ENCODE results near the gene SLC22A17.

The SLC22A17 gene

GRCh38 chr14:23381871-23382270, 29.2 kb upstream of the SLC22A17 start:
- no peak for DNase-seq (ENCODE audit: low spot score)

- DNase-seq (ENCODE audit: low spot score) = no peak
These were observed 28.3 kb upstream of the SLC22A17 start for GRCh38 chr14:23380976-23381375.

- DNase-seq (ENCODE audit: low spot score) = no peak
These were observed 27.7 kb upstream of the SLC22A17 start for GRCh38 chr14:23380197-23380914.

GRCh38 chr14:23379366-23380196, 26.9 kb upstream of the SLC22A17 start:
- DNase-seq (ENCODE audit: low spot score) = peak; percentile 67

GRCh38 chr14:23378612-23379220, 26.0 kb upstream of the SLC22A17 start:
- no peak for DNase-seq (ENCODE audit: low spot score)

GRCh38 chr14:23377573-23378563, 25.2 kb upstream of the SLC22A17 start:
- no peak for DNase-seq (ENCODE audit: low spot score)

- no peak for DNase-seq (ENCODE audit: low spot score)
These were observed 24.5 kb upstream of the SLC22A17 start for GRCh38 chr14:23377198-23377550.

- DNase-seq (ENCODE audit: low spot score) = peak; percentile 34
These were observed 24.0 kb upstream of the SLC22A17 start, which contains the start of gene CMTM5 for GRCh38 chr14:23376482-23377197. CMTM5 (plus strand) TSS chr14:23377046; CDS start chr14:23377252, 206 bp downstream.

GRCh38 chr14:23375527-23376251, 23.0 kb upstream of the SLC22A17 start:
- no peak for DNase-seq (ENCODE audit: low spot score)

GRCh38 chr14:23373041-23373440, 20.4 kb upstream of the SLC22A17 start:
- DNase-seq (ENCODE audit: low spot score) = no peak

- no peak for DNase-seq (ENCODE audit: low spot score)
These were observed 19.8 kb upstream of the SLC22A17 start, which contains the start of gene IL25 for GRCh38 chr14:23372509-23372908. IL25 (plus strand) TSS chr14:23372809.

GRCh38 chr14:23371865-23372264, 19.2 kb upstream of the SLC22A17 start:
- no peak for DNase-seq (ENCODE audit: low spot score)

GRCh38 chr14:23370221-23370620, 17.5 kb upstream of the SLC22A17 start:
- DNase-seq (ENCODE audit: low spot score) = no peak

- peak; percentile 69 for DNase-seq (ENCODE audit: low spot score)
These were observed 13.8 kb upstream of the SLC22A17 start for GRCh38 chr14:23366426-23366921.

- DNase-seq (ENCODE audit: low spot score) = peak; percentile 59
These were observed 13.2 kb upstream of the SLC22A17 start for GRCh38 chr14:23365732-23366425.

- peak; percentile 41 for DNase-seq (ENCODE audit: low spot score)
These were observed 12.5 kb upstream of the SLC22A17 start, which contains the start of gene EFS for GRCh38 chr14:23365036-23365731. EFS (minus strand) TSS chr14:23365172; CDS start chr14:23365025, 147 bp downstream.

- DNase-seq (ENCODE audit: low spot score) = peak; percentile 40
These were observed 11.7 kb upstream of the SLC22A17 start for GRCh38 chr14:23364164-23365035.

- DNase-seq (ENCODE audit: low spot score) = no peak
These were observed 9.5 kb upstream of the SLC22A17 start for GRCh38 chr14:23362200-23362599.

Measured in hepatic stellate cell (primary cell).